ENCODE data around the gene OR2B2.
A peak's percentile ranks its signal among the peaks of the same experiment; 100 is the strongest.
"Not testable (repeated sequence)": the region's sequence is repeated elsewhere in the genome, so short reads cannot be mapped to it uniquely, and the experiment has no call there.

OR2B2 gene

GRCh38 chr6:27911956-27912446, at the start of gene OR2B2:
TSS of gene OR2B2 (minus strand) at chr6:27912396. CDS start at chr6:27912319, 77 bp downstream.
- no peak for DNase-seq (ENCODE audit: low read depth, low spot score)
- H3K27ac ChIP-seq: no peak within 1 kb of the TSS

- no peak for DNase-seq (ENCODE audit: low read depth, low spot score)
- H3K27ac ChIP-seq: no peak overlapping the region
Observed at GRCh38 chr6:27957516-27957915, 45.3 kb upstream of the OR2B2 start.

GRCh38 chr6:27956941-27957340, 44.7 kb upstream of the OR2B2 start, which contains the start of gene OR2B6:
TSS of gene OR2B6 (plus strand) at chr6:27957241. CDS start at chr6:27957241, 0 bp downstream.
- no peak for DNase-seq (ENCODE audit: low read depth, low spot score)
- no peak within 1 kb of the TSS for H3K27ac ChIP-seq

- H3K27ac ChIP-seq: no peak overlapping the region
- DNase-seq (ENCODE audit: low read depth, low spot score): no peak
Observed at GRCh38 chr6:27951040-27951439, 38.8 kb upstream of the OR2B2 start.

GRCh38 chr6:27948237-27948636, 36.0 kb upstream of the OR2B2 start:
- H3K27ac ChIP-seq: no peak overlapping the region
- DNase-seq (ENCODE audit: low read depth, low spot score): no peak

GRCh38 chr6:27943072-27943471, 30.9 kb upstream of the OR2B2 start:
- not testable (repeated sequence) for DNase-seq (ENCODE audit: low read depth, low spot score); H3K27ac ChIP-seq

- DNase-seq (ENCODE audit: low read depth, low spot score): no peak
Observed at GRCh38 chr6:27940766-27941165, 28.6 kb upstream of the OR2B2 start.

GRCh38 chr6:27931209-27931608, 19.0 kb upstream of the OR2B2 start:
- DNase-seq (ENCODE audit: low read depth, low spot score): no peak
- no peak overlapping the region for H3K27ac ChIP-seq

More at GRCh38 chr6:27940766-27941165, 28.6 kb upstream of the OR2B2 start:
- no peak overlapping the region for H3K27ac ChIP-seq

GRCh38 chr6:27929930-27930329, 17.7 kb upstream of the OR2B2 start:
- not testable (repeated sequence) for H3K27ac ChIP-seq; DNase-seq (ENCODE audit: low read depth, low spot score)

- not testable (repeated sequence) for DNase-seq (ENCODE audit: low read depth, low spot score); H3K27ac ChIP-seq
Observed at GRCh38 chr6:27928041-27928440, 15.8 kb upstream of the OR2B2 start.

- no peak overlapping the region for H3K27ac ChIP-seq
- no peak for DNase-seq (ENCODE audit: low read depth, low spot score)
Observed at GRCh38 chr6:27924179-27924578, 12.0 kb upstream of the OR2B2 start.

- DNase-seq (ENCODE audit: low read depth, low spot score): no peak
- no peak overlapping the region for H3K27ac ChIP-seq
Observed at GRCh38 chr6:27922949-27923348, 10.8 kb upstream of the OR2B2 start.

- no peak for DNase-seq (ENCODE audit: low read depth, low spot score)
- H3K27ac ChIP-seq: no peak overlapping the region
Observed at GRCh38 chr6:27908017-27908416, 4.2 kb downstream of the OR2B2 start.

GRCh38 chr6:27902335-27903314, 9.6 kb downstream of the OR2B2 start:
- peak overlapping the region; percentile 56 for H3K27ac ChIP-seq

GRCh38 chr6:27901801-27902200, 10.4 kb downstream of the OR2B2 start:
- DNase-seq (ENCODE audit: low read depth, low spot score): no peak
- no peak overlapping the region for H3K27ac ChIP-seq

More at GRCh38 chr6:27902335-27903314, 9.6 kb downstream of the OR2B2 start:
- no peak for DNase-seq (ENCODE audit: low read depth, low spot score)

- not testable (repeated sequence) for H3K27ac ChIP-seq
Observed at GRCh38 chr6:27900197-27900596, 12.0 kb downstream of the OR2B2 start.

GRCh38 chr6:27899543-27899942, 12.7 kb downstream of the OR2B2 start:
- DNase-seq (ENCODE audit: low read depth, low spot score): no peak
- H3K27ac ChIP-seq: no peak overlapping the region

More at GRCh38 chr6:27900197-27900596, 12.0 kb downstream of the OR2B2 start:
- DNase-seq (ENCODE audit: low read depth, low spot score): not testable (repeated sequence)

- H3K27ac ChIP-seq: no peak overlapping the region
- DNase-seq (ENCODE audit: low read depth, low spot score): no peak
Observed at GRCh38 chr6:27897580-27898206, 14.5 kb downstream of the OR2B2 start.

GRCh38 chr6:27896398-27896796, 15.8 kb downstream of the OR2B2 start:
- DNase-seq (ENCODE audit: low read depth, low spot score): no peak
- no peak overlapping the region for H3K27ac ChIP-seq

- peak overlapping the region; percentile 77 for H3K27ac ChIP-seq
- DNase-seq (ENCODE audit: low read depth, low spot score): no peak
Observed at GRCh38 chr6:27894839-27895762, 17.1 kb downstream of the OR2B2 start.
